AG09309 (cell line): ENCODE data around the gene ADCY2.

Experiments used
- DNase-seq: peaks from one replicate; pipeline ENCODE4 v3.0.0-alpha.2; 2010; ENCODE audit warnings: low read depth
- H3K4me3 ChIP-seq: 2 replicates; pipeline ENCODE4 v1.5.1; 2011; ENCODE audit warnings: mild to moderate bottlenecking, low read depth, low read length, moderate library complexity; ENCODE audit not compliant: control insufficient read depth
- CTCF ChIP-seq: IDR thresholded peaks from 2 replicates; pipeline ENCODE4 v1.5.1; 2011; ENCODE audit warnings: mild to moderate bottlenecking, low read depth, low read length, inconsistent platforms; ENCODE audit not compliant: insufficient read depth, control insufficient read depth; ENCODE audit errors: missing control alignments

ADCY2 gene

GRCh38 chr5:7546555-7546954, 150.6 kb downstream of the ADCY2 start:
- H3K4me3 ChIP-seq: no peak overlapping the region
- TF ChIP-seq CTCF: no peak
- DNase-seq: no peak

- no peak overlapping the region for H3K4me3 ChIP-seq
- no peak for DNase-seq
- TF ChIP-seq CTCF: no peak
These were observed 152.7 kb downstream of the ADCY2 start for GRCh38 chr5:7548596-7548995.

GRCh38 chr5:7565559-7565958, 169.6 kb downstream of the ADCY2 start:
- no peak for TF ChIP-seq CTCF
- no peak overlapping the region for H3K4me3 ChIP-seq
- no peak for DNase-seq

- no peak for DNase-seq
These were observed 180.2 kb downstream of the ADCY2 start for GRCh38 chr5:7576023-7576715.

GRCh38 chr5:7577381-7577780, 181.4 kb downstream of the ADCY2 start:
- H3K4me3 ChIP-seq: no peak overlapping the region
- TF ChIP-seq CTCF: no peak
- no peak for DNase-seq

More at GRCh38 chr5:7576023-7576715, 180.2 kb downstream of the ADCY2 start:
- TF ChIP-seq CTCF: no peak
- no peak overlapping the region for H3K4me3 ChIP-seq

GRCh38 chr5:7578071-7578470, 182.1 kb downstream of the ADCY2 start:
- no peak overlapping the region for H3K4me3 ChIP-seq
- DNase-seq: no peak
- no peak for TF ChIP-seq CTCF
